ENCODE results near the gene YARS1.
A peak's percentile ranks its signal among the peaks of the same experiment; 100 is the strongest.

The YARS1 gene

GRCh38 chr1:32755810-32756159 lies 61.4 kb downstream of the YARS1 start:
- H3K4me3 ChIP-seq (ENCODE audit: low read depth, low read length) = peak overlapping the region; percentile 72
- H3K9ac ChIP-seq = no peak overlapping the region
- H2AFZ ChIP-seq = no peak overlapping the region
- H3K9me3 ChIP-seq (ENCODE audit: control insufficient read depth, low read length) = no peaks in the 10 kb centered on the region
- H3K4me2 ChIP-seq (ENCODE audit: low read length) = peak overlapping the region; percentile 81
- no peaks in the 10 kb centered on the region for H3K27me3 ChIP-seq (ENCODE audit: control insufficient read depth, insufficient read depth, low read length)
- peak overlapping the region; percentile 78 for H3K27ac ChIP-seq
- TF ChIP-seq CTCF (IDR thresholded peaks at IDR 0.05) = no peak
- no peaks in the 10 kb centered on the region for H3K79me2 ChIP-seq
- peaks cover 25% of the 10 kb centered on the region for H3K4me1 ChIP-seq
- H3K36me3 ChIP-seq (ENCODE audit: control insufficient read depth, insufficient read depth, low read length) = no peaks in the 10 kb centered on the region

DNA sequence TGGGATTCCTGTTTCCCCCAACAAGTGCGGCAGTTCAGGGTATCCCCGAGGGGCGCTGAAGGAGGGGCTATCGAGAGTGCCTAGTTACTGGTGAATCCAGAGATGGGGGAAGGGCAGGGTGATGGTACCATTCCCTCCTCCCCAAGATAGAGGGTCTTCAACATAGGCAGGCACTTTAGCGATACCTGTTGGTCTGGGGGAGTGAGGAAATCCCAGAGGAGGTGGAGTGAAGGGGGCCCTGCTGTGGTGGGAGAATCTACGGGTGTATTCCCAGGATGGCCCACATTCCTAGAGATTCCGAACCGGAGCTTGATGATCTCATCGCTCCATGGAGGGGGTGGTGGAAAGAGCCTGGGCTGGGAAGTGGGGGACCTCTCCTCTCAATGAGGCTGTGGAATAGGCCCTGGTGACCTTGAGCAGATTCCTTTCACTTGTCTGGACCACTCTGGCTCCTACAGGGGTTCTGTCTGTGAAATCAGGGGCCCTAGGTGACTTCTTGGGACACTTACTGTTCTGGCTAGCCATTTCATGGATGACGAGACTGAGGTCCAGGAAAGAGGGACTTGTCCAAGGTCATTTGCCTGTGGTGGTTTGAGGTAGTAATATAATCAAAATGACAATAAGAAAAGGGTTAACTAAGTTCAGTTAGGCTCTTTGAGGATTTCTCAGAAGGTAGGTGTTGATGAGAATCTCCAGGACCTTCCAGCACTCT lies 61.9 kb downstream of the YARS1 start:
- Histone ChIP-seq H3K79me2 (no peaks in the 10 kb centered on the region), H3K27ac (peak overlapping the region; percentile 78), H3K4me2 (ENCODE audit: low read length) (peak overlapping the region; percentile 81), H3K27me3 (ENCODE audit: control insufficient read depth, insufficient read depth, low read length) (no peaks in the 10 kb centered on the region), H2AFZ (no peak overlapping the region), H3K9ac (no peak overlapping the region), H3K4me1 (peaks cover 23% of the 10 kb centered on the region), H3K4me3 (ENCODE audit: low read depth, low read length) (peak overlapping the region; percentile 72), H3K9me3 (ENCODE audit: control insufficient read depth, low read length) (no peaks in the 10 kb centered on the region), H3K36me3 (ENCODE audit: control insufficient read depth, insufficient read depth, low read length) (no peaks in the 10 kb centered on the region)
- TF ChIP-seq CTCF (IDR thresholded peaks at IDR 0.05) = no peak

GRCh38 chr1:32754317-32755097 lies 62.7 kb downstream of the YARS1 start:
- Histone ChIP-seq H3K27me3 (ENCODE audit: control insufficient read depth, insufficient read depth, low read length) (no peaks in the 10 kb centered on the region), H3K36me3 (ENCODE audit: control insufficient read depth, insufficient read depth, low read length) (no peaks in the 10 kb centered on the region), H2AFZ (no peak overlapping the region), H3K4me1 (peaks cover 18% of the 10 kb centered on the region), H3K27ac (peak overlapping the region; percentile 78), H3K79me2 (no peaks in the 10 kb centered on the region), H3K4me3 (ENCODE audit: low read depth, low read length) (peak overlapping the region; percentile 72), H3K9me3 (ENCODE audit: control insufficient read depth, low read length) (no peaks in the 10 kb centered on the region), H3K9ac (no peak overlapping the region), H3K4me2 (ENCODE audit: low read length) (peak overlapping the region; percentile 81)
- no peak for TF ChIP-seq CTCF (IDR thresholded peaks at IDR 0.05)

DNA sequence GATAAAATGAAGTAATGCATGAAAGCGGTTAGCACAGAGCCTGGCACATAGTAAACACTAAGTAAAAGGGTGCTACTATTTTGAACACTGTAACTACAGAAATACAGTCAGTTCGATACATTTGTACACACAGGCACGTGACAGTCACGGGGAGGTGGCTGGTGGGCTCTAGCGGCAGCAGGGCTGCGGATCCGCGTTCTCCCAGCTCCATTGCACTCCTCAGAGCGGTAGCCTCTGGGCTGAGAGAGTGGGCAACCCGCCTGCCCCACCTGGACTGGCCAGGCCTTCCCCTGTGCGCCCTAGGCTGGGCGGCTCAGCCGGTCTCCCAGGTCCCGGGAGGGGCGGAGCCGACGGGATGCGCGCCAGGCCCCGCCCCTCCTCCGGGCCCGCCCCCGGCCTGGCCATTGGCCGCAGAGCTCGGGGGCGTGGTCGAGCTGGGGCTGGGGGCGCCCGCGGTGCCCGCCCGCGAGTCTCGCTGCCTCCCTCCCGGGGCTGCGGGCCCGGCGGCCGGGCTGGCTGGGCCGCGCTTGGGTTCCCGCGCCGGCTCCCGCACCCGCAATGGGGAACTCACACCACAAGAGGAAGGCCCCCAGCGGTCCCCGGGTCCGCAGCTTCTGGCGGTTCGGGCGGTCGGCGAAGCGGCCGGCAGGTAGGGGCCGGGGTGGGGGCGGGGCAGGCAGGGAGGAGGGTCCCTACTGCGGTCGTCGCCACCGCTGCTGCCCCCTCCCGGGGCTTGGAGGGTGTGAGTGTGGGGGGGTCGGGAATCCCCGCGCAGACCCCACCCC lies 63.4 kb downstream of the YARS1 start:
- H3K36me3 ChIP-seq (ENCODE audit: control insufficient read depth, insufficient read depth, low read length) = no peaks in the 10 kb centered on the region
- no peaks in the 10 kb centered on the region for H3K79me2 ChIP-seq
- no peak overlapping the region for H3K9ac ChIP-seq
- TF ChIP-seq CTCF (IDR thresholded peaks at IDR 0.05) = no peak
- peak overlapping the region; percentile 81 for H3K4me2 ChIP-seq (ENCODE audit: low read length)
- H3K9me3 ChIP-seq (ENCODE audit: control insufficient read depth, low read length) = no peaks in the 10 kb centered on the region
- peak overlapping the region; percentile 38 for H2AFZ ChIP-seq
- H3K4me3 ChIP-seq (ENCODE audit: low read depth, low read length) = peak overlapping the region; percentile 72
- H3K4me1 ChIP-seq = peaks cover 11% of the 10 kb centered on the region
- peak overlapping the region; percentile 78 for H3K27ac ChIP-seq
- H3K27me3 ChIP-seq (ENCODE audit: control insufficient read depth, insufficient read depth, low read length) = no peaks in the 10 kb centered on the region

All from parathyroid adenoma (tissue), 2 donors.